ENCODE measurements around the gene RERE.
A peak's percentile ranks its signal among the peaks of the same experiment; 100 is the strongest.

The RERE gene

DNA sequence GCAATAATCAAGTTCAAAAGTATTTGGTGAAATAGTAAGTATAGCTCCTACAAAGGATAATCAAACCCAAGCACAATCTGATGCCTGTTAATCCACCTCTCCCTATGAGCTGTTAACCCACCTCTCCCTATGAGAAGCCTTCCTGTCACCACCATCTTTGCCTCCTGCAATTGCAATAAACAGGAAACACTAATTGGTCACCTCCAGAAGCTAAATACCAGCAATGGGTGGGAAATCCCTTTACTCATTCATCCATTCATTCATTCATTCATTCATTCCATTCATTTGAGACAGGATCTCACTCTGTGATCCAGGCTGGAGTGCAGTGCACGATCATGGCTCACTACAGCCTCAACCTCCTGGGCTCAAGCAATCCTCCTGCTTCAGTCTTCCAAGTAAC lies 132.8 kb downstream of the RERE start:
- DNase-seq: no peak

GRCh38 chr1:8682573-8682972 lies 134.9 kb downstream of the RERE start:
- DNase-seq: no peak

- no peak for DNase-seq
Measured at GRCh38 chr1:8681911-8682310, 135.5 kb downstream of the RERE start.

DNA sequence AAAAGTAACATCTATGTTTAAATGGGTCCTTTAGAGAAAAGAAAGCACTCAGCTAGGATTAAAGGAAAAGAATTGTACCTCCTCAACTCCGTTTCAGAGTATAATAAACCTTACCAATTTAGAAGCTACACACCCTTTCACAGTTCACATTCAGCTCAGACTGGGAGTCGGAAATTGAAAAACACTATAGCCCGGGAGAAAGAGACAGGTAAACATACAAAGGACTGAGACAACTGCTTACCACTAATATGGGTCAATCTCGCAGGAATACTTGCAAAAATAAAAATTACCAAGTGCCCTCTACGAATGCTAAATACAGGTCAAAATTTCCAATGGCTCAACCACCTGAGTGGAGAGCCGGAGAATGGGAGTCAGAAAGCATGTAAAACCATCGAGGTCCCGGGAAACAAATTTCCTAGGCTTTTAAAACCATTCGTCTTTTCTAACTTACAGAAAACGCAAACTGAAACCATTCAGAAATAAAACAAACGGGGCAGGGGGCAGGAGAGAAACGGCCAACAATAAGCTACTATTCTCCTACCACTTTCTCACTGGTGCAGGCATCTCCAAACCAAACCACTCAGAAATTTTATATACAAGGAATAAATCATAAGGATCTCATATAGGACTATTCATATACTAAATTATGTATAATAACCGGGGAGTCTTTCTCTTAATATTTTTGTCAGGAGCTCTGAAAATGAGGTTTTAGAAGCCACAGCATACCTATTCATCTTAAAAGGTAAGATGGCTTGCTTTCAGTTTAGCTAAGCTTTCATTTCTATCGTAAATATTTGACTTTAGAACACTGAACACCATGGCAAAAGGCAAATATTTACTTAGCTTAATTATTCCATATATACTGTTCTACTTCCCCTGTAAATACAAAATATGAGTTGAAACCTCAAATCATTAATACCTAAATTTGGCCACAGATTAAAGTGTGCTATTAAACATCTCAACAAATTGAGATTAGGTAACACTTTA lies 136.5 kb downstream of the RERE start:
- no peak for DNase-seq

DNA sequence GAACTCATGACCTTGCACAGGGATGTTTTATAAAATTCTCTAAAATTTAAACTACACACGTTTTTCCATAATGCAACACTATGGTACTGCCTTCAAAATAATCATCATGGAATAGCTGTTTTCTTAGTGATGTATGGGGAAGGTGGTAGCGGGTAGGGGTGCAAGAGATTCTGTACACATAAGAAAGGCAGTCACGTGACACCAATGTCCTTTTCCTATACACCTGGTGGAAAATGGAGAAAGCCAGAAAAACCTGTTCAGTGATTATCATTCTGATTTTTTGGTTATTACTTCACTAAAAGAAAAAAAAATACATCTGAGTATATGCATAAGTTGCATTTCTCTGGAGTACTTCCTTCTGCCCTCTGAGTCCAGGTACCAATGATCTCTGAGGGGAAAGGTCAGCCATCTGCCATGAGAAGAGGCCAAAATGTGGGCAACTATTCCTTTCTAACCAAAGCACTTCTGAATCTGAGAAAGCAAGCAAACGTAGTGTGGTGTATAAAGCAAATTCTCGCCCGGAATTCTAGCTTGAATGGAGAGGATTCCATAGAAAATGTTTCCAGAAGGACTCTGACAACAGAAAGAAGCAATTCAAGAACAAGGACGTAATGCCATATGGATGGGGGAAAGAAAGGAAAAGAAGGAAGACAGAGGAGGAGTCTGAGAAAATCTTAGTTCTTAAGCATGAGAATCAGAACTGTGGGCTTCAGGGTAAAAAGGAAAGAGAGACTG lies 137.3 kb downstream of the RERE start:
- DNase-seq: no peak

DNA sequence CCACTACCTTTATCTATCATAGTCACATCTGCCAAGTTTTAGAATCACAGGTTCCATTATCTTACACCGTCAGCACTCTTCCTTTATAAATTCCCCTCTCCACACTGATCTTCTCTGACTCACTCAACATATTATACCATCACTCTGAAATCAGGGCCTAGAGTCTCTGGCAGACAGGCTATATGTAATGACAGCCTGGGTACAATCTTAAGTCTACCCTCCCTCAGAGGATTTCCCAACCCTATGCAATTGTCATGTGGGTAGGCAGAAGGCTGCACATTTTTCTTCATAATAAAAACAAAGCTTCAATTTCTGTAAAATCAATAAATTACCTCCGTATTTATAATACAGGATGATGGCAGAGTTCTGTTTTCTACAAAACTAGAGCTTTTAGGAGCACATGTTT lies 138.0 kb downstream of the RERE start:
- DNase-seq: no peak

GRCh38 chr1:8678673-8679394 lies 138.6 kb downstream of the RERE start:
- no peak for DNase-seq

DNA sequence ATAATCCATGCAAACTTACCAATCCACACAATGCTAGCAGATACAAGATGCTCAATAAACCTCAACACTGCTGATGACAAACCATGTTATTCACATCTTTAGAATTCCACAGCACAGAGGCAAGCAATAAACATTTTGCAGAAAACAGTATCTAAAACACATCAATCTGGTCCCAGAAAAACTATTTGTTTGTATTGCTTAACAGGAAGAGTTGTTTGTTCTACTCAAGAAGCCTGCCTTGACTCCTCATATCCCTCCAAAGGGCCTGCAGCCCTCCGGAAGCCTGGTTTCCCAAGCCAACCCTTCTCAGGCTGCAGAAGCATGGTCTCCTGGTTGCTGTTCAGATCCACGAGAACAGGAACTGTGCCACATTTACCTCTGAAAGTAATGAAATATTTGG lies 139.7 kb downstream of the RERE start:
- no peak for DNase-seq

DNA sequence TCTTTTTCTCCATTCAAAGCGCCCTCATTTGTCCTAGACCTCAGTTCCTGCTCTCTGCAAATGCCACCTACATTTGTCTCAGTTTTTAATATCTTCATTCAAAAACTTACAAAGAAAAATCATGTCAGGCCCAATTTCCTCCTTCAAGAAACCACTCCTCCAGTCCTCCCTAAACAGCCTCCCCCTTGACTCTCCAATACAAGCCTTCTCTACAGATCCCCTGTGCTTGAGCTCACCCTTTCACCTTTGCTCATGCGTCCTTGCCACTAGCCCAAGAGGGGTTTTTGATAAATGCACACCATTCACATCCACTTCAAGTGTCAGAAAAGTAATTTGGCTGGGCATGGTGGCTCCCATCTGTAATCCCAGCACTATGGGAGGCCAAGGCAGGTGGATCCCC lies 140.6 kb downstream of the RERE start:
- no peak for DNase-seq

DNA sequence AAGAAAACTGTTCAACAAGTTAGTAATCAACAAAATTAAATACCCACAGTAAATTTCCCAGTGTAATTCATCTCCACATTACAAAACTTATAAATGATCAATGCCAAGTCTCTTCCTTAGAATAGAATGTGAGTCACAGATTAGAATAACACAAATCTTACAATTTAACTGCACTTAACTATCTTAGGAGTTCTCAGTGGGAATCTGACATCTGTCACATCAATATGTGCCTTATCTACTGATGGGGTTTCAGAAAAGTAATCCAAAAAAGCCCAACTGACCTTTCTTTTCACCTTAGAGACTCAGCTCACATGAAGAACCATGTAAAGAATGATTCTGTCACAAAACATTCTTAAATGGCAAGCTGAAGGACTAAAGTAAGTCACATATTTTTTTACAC lies 141.4 kb downstream of the RERE start:
- DNase-seq: no peak

DNA sequence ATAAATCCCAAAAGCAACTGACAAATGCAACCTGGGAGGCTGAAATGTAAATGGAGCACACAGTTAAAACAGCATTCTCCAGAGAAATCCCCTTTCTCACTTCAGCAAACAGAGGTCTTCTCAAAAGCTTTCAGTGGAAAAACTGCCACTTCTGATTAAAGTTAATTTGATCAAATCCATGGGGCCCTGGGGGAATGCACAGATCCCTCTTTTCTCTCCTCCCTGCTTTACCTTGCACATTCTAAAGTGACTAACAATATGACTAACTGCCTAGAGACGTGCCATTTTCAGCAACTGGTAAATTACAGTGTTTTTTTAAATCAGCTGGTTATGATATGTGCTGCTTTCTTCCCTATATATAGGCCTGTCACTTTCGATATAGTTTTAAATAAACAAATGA lies 142.5 kb downstream of the RERE start:
- DNase-seq: no peak

GRCh38 chr1:8674481-8674880 lies 143.0 kb downstream of the RERE start:
- no peak for DNase-seq

DNA sequence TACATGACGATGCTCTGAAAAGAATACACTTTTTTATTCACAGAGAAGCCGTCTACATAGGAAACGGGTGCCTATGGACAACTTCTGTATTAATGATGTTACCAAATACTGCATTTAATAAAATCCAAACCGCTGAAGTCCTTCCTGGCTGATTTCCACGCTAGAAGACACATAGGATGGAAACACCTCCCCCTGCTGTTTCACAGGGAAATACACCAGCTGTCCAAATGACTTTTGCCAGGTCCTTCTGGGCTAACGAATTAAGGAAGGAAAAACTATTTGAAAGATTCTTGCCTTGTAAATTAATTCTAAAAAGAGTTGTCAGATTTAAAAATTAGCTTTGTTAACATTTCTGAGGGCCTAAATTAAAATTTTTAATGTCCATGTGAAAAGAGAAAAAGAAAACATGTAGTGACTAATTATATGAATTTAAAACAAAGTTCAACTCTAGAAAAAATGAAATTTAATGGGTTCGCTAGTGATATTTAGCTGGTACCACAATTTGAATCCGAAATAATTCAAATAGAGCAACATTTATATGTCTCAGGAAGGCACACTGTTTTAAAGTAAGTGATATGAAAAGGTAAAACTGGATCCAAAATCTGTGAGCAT lies 146.0 kb downstream of the RERE start:
- DNase-seq: peak; percentile 48

DNA sequence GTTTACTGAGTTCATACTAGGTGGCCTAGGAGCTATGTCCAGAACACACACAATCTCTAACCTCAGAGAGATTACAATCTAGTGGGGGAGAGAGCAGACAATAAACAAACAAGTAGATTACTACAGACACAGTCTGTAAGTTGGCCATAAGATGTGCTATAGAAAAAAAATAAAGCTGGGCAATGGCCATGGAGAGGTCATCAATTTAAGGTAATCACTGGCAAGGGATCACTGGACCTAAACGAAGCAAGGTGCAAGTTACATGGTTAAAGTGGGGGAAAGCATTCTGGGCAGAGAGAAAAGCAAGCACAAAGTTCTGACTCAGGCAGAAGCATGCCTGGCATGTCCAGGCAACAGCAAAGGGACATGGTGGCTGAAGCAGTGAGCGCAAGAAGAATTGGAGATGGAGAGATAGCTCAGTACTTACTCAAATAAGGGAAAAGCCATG lies 147.0 kb downstream of the RERE start:
- DNase-seq: no peak

GRCh38 chr1:8669606-8670335 lies 147.7 kb downstream of the RERE start:
- DNase-seq: no peak

- no peak for DNase-seq
Measured at GRCh38 chr1:8667869-8668594, 149.4 kb downstream of the RERE start.

DNA sequence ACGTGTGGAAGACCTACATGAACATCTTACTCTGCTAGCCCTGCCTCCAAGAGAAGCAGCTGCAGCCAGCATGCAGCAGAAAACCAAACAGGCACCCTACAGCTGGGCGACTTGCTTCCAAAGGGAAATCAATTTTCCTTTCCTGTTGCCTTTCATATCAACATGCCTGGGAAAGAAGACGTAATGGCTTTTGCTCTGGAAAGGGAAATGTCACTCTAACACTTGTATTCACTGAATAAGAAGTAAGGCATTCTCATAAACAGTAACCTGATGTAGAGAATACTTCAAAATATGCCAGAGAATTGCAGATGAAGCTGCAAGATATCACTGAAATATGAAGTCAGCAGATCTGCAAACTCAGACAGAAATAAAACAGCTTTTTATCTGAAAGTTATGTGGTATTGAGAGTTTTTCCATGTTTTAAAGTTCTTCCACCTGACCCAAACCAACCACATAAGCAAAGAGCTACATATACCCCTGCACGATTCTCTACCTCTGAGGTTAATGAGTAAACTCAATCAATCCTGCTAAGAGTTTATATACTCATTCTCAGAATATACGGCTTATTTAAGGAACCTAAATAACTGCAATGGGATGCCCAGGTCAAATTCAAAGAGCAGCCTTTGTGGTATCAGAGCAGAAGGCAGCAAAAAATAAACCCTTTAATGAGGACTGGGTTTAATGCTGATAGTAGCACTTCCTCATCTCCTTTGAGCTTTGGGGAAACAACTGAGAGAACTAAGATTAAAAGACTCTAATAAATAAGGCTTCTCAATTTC lies 150.9 kb downstream of the RERE start:
- DNase-seq: no peak

DNA sequence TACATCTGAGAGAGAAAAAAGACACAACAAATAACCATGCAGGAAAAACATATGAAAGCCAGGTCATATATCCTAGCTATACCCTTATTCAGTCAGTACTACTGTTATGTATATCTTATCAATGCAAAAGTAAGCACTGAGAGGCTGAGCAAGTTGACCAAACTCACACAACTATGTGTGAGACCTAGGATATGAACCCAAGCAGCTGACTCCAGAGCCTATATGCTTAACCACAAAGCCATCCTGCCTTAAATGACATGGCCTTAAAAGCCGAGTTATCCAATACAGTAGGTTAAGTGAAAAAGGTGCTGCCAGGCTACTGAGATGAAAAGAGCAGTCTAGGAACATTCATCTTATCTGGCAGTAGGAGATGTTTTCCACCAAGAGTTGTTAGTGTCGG lies 151.6 kb downstream of the RERE start:
- no peak for DNase-seq

DNA sequence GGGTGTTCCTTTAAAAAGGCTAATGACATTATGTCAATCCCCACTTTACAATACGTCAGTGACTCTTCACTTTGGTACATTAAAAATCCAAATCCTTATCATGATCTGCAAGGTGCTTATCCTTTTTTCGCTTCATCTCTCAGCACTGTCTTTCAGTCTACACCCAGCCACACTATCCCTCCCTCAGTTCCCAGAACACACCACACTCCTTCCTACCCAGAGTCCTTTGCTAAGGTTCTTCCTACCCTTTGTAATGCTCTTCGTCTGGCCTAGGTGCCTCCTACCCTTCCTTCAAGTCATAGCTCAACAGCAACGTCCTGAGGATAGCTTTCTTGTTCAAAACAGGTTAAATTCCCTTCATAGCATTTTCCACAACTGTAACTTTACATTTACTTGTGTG lies 152.6 kb downstream of the RERE start:
- DNase-seq: no peak

- DNase-seq: no peak
Measured at GRCh38 chr1:8663915-8664329, 153.5 kb downstream of the RERE start.
